ENCODE results near the gene ATG4D.

DNA sequence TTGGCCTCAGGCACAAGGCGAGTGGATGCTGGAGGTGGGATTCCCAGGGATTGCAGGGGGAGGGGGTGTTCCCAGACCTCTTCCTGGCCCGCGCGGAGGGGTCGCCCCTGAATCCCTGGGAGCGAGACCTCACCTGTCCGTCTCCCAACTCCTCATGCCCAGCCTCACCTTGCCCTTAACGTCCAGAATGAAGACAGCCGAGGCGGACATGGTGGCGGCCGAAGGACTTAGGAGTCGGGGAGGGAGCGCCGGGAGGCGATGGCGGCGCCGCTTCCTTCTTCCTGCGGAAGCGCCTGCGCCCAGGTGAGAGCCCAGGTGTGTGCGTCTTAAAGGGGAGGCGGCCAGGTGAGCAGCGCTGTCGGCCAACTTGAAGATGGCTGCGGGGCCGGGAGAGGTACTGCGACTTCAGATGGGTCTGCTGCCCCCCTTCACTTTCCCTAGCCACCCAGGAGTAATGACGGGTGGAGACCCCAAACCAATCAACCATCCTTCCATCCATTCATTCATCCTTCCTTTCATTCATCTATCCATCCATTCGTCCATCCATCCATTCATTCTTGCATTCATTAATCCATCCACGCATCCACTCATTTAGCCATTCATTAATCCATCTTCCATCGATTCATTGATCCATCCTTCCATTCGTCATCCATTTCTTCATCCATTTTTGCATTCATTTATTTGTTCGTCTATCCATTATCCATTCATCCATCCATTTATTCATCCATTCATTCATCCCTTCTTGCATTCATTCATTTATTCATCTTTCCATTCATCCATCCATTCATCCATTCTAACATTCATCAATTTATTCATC, 43.5 kb downstream of the ATG4D start, which contains the start of gene AP1M2:
- TF ChIP-seq, protein P1, sequence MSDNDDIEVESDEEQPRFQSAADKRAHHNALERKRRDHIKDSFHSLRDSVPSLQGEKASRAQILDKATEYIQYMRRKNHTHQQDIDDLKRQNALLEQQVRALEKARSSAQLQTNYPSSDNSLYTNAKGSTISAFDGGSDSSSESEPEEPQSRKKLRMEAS (IDR thresholded peaks at IDR 0.05), result peak; percentile 77
- TF ChIP-seq CREB1 (IDR thresholded peaks at IDR 0.05; ENCODE audit: low read depth), result no peak
- TF ChIP-seq ZBTB7A (IDR thresholded peaks at IDR 0.05; ENCODE audit: low read depth), result peak; percentile 84
- no peak for TF ChIP-seq FOXM1 (IDR thresholded peaks at IDR 0.05; ENCODE audit: borderline replicate concordance, low read depth)
- no peak; the same call in 1 of the 2 replicates for TF ChIP-seq TAF1 (IDR thresholded peaks at IDR 0.05; ENCODE audit: low read depth)
- TF ChIP-seq TEAD4 (IDR thresholded peaks at IDR 0.05), result no peak
- TF ChIP-seq RAD21 (IDR thresholded peaks at IDR 0.05; ENCODE audit: low read depth), result no peak
- TF ChIP-seq EGR1 (IDR thresholded peaks at IDR 0.05), result no peak
- no peak for TF ChIP-seq EP300 (IDR thresholded peaks at IDR 0.05; ENCODE audit: borderline replicate concordance)

All from Ishikawa (cell line).